Neural cell (in vitro differentiated cells): ENCODE measurements around the gene SPINDOC. TPM values are rescaled to one million over a fixed set of nuclear protein-coding genes. Genes with fewer than 3 reads are reported as not detected.

Experiments
- H2AFZ ChIP-seq: fragments of 200-600, 300-800 bp; sonication (generic), shearing (Covaris generic); 2 replicates; pipeline ENCODE4 v1.6.0; 2014; ENCODE audit warnings: low read depth, mild to moderate bottlenecking, antibody characterized with exemption, low read length, moderate library complexity
- H3F3A ChIP-seq: fragments of 200-600 bp; shearing (Covaris generic); 2 replicates; pipeline ENCODE4 v1.6.1; 2016; ENCODE audit warnings: mild to moderate bottlenecking, moderate library complexity, mixed read lengths, antibody characterized with exemption, low read length; ENCODE audit not compliant: insufficient read depth, poor library complexity, severe bottlenecking
- H3K27ac ChIP-seq: fragments of 200-600, 300-800 bp; sonication (generic), shearing (Covaris generic); 2 replicates; pipeline ENCODE4 v1.5.1; 2014; ENCODE audit warnings: mild to moderate bottlenecking, low read length, moderate library complexity
- H3K27me3 ChIP-seq: fragments of 300-800, 200-600 bp; sonication (generic), shearing (Covaris generic); 2 replicates; pipeline ENCODE4 v1.6.0; 2014; ENCODE audit warnings: mild to moderate bottlenecking, low read depth, low read length, moderate library complexity; ENCODE audit not compliant: insufficient read depth
- H3K36me3 ChIP-seq: fragments of 300-800, 200-600 bp; sonication (generic), shearing (Covaris generic); 2 replicates; pipeline ENCODE4 v1.5.1; 2014; ENCODE audit warnings: mild to moderate bottlenecking, antibody characterized with exemption, low read length, moderate library complexity; ENCODE audit not compliant: insufficient read depth
- H3K4me2 ChIP-seq: fragments of 300-800, 200-600 bp; sonication (generic), shearing (Covaris generic); 2 replicates; pipeline ENCODE4 v1.6.0; 2014; ENCODE audit warnings: mild to moderate bottlenecking, low read length
- H3K4me3 ChIP-seq: fragments of 300-800, 200-600 bp; sonication (generic), shearing (Covaris generic); 2 replicates; pipeline ENCODE4 v1.5.1; 2014; ENCODE audit warnings: mild to moderate bottlenecking, low read length, moderate library complexity
- H3K79me2 ChIP-seq: fragments of 200-600 bp; shearing (Covaris generic); replicated peaks from 2 replicates; pipeline ENCODE4 v1.6.0; 2014; ENCODE audit warnings: mild to moderate bottlenecking, low read length, moderate library complexity; ENCODE audit not compliant: insufficient read depth
- H3K9ac ChIP-seq: fragments of 300-800, 200-600 bp; sonication (generic), shearing (Covaris generic); 2 replicates; pipeline ENCODE4 v1.6.1; 2016; ENCODE audit warnings: mild to moderate bottlenecking, low read length, mixed read lengths
- H3K9me2 ChIP-seq: fragments of 200-600 bp; shearing (Covaris generic); 2 replicates; pipeline ENCODE4 v1.6.1; 2016; ENCODE audit warnings: mild to moderate bottlenecking, low read length, mixed read lengths; ENCODE audit not compliant: insufficient read depth
- H3K9me3 ChIP-seq: fragments of 200-600, 300-800 bp; sonication (generic), shearing (Covaris generic); 2 replicates; pipeline ENCODE4 v1.6.1; 2016; ENCODE audit warnings: mild to moderate bottlenecking, mixed run types, low read length, moderate library complexity, mixed read lengths
- H4K20me1 ChIP-seq: fragments of 200-600 bp; shearing (Covaris generic); 2 replicates; pipeline ENCODE4 v1.6.1; 2016; ENCODE audit warnings: mild to moderate bottlenecking, mixed run types; ENCODE audit not compliant: insufficient read depth
- CTCF ChIP-seq: fragments of 450-650 bp; IDR thresholded peaks from 2 replicates; pipeline ENCODE4 v1.5.1; 2014; ENCODE audit warnings: antibody characterized with exemption, mild to moderate bottlenecking, moderate library complexity; ENCODE audit not compliant: poor library complexity, severe bottlenecking
- EP300 ChIP-seq: fragments of 450-650 bp; conservative IDR thresholded peaks from 2 replicates; pipeline ENCODE4 v1.6.1; 2014; ENCODE audit warnings: antibody characterized with exemption, mild to moderate bottlenecking, moderate library complexity; ENCODE audit not compliant: poor library complexity, severe bottlenecking
- EZH2 ChIP-seq: fragments of 200-600, 300-800 bp; shearing (Covaris generic), sonication (generic); IDR thresholded peaks from 2 replicates; pipeline ENCODE4 v1.6.1; 2014; ENCODE audit warnings: antibody characterized with exemption, low read length, borderline replicate concordance, mild to moderate bottlenecking; ENCODE audit not compliant: insufficient read depth, poor library complexity, severe bottlenecking
- MXI1 ChIP-seq: fragments of 450-650 bp; conservative IDR thresholded peaks from 2 replicates; pipeline ENCODE4 v1.6.1; 2014; ENCODE audit warnings: antibody characterized with exemption, mild to moderate bottlenecking; ENCODE audit not compliant: poor library complexity, severe bottlenecking
- POLR2AphosphoS5 ChIP-seq: IDR thresholded peaks from 2 replicates; pipeline ENCODE4 v1.6.1; 2012
- RAD21 ChIP-seq: fragments of 450-650 bp; conservative IDR thresholded peaks from 2 replicates; pipeline ENCODE4 v1.6.1; 2014; ENCODE audit warnings: antibody characterized with exemption, mild to moderate bottlenecking, moderate library complexity
- REST ChIP-seq: IDR thresholded peaks from 2 replicates; pipeline ENCODE4 v1.6.1; 2012; ENCODE audit warnings: borderline replicate concordance
- SMC3 ChIP-seq: fragments of 450-650 bp; conservative IDR thresholded peaks from 2 replicates; pipeline ENCODE4 v1.6.1; 2014; ENCODE audit warnings: antibody characterized with exemption, mild to moderate bottlenecking, moderate library complexity; ENCODE audit not compliant: poor library complexity
- TAF1 ChIP-seq: IDR thresholded peaks from 2 replicates; pipeline ENCODE4 v1.6.1; 2012; ENCODE audit warnings: low read depth
- polyA plus RNA-seq: library from polyadenylated mRNA; depleted of rRNA; stranded (reverse); fragments of >200 nt; gene quantifications from 2 replicates; pipeline ENCODE4 v1.2.3, GENCODE V29; 2014

SPINDOC gene
- polyA plus RNA-seq, 1 donor from 2014 or later = 20.3 TPM

GRCh38 chr11:63845303-63845702 is 32.0 kb downstream of the SPINDOC start:
- Histone ChIP-seq H3K9me3 (no peaks in the 10 kb centered on the region), H3K9ac (no peak overlapping the region), H3F3A (no peaks in the 10 kb centered on the region), H3K36me3 (no peaks in the 10 kb centered on the region), H3K4me3 (no peak overlapping the region), H3K79me2 (peaks cover 75% of the 10 kb centered on the region), H3K27ac (no peak overlapping the region), H3K4me2 (no peak overlapping the region), H2AFZ (no peak overlapping the region), H3K9me2 (no peaks in the 10 kb centered on the region), H4K20me1 (peaks cover 2% of the 10 kb centered on the region), H3K27me3 (no peaks in the 10 kb centered on the region)
- TF ChIP-seq EZH2 = no peak
- no peak for TF ChIP-seq EP300
- TF ChIP-seq REST = no peak
- no peak for TF ChIP-seq POLR2AphosphoS5
- no peak for TF ChIP-seq SMC3
- TF ChIP-seq CTCF = no peak
- no peak for TF ChIP-seq RAD21
- TF ChIP-seq MXI1 = no peak
- TF ChIP-seq TAF1 = no peak

- Histone ChIP-seq H3K9me2 (no peaks in the 10 kb centered on the region), H3K9ac (no peak overlapping the region), H3K9me3 (no peaks in the 10 kb centered on the region), H3K36me3 (no peaks in the 10 kb centered on the region), H3K79me2 (peaks cover 69% of the 10 kb centered on the region), H3K27ac (no peak overlapping the region), H2AFZ (no peak overlapping the region), H4K20me1 (no peaks in the 10 kb centered on the region), H3K27me3 (no peaks in the 10 kb centered on the region), H3K4me2 (no peak overlapping the region), H3F3A (no peaks in the 10 kb centered on the region), H3K4me3 (no peak overlapping the region)
- no peak for TF ChIP-seq POLR2AphosphoS5
Measured at GRCh38 chr11:63845911-63846310, 32.7 kb downstream of the SPINDOC start.

- Histone ChIP-seq H3K4me3 (no peak overlapping the region), H3F3A (no peaks in the 10 kb centered on the region), H3K9ac (no peak overlapping the region), H3K4me2 (no peak overlapping the region), H3K36me3 (no peaks in the 10 kb centered on the region), H3K9me2 (no peaks in the 10 kb centered on the region), H3K27ac (no peak overlapping the region), H3K27me3 (no peaks in the 10 kb centered on the region), H4K20me1 (no peaks in the 10 kb centered on the region), H3K9me3 (no peaks in the 10 kb centered on the region), H2AFZ (no peak overlapping the region), H3K79me2 (peaks cover 60% of the 10 kb centered on the region)
- no peak for TF ChIP-seq EP300
- TF ChIP-seq TAF1 = no peak
- TF ChIP-seq SMC3 = no peak
- no peak for TF ChIP-seq RAD21
- TF ChIP-seq CTCF = no peak
- TF ChIP-seq MXI1 = no peak
- TF ChIP-seq EZH2 = no peak
- no peak for TF ChIP-seq POLR2AphosphoS5
- no peak for TF ChIP-seq REST
Measured at GRCh38 chr11:63846897-63847296, 33.6 kb downstream of the SPINDOC start.
